H1 (cell line): ENCODE results near the gene WDR7. TPM values are rescaled to one million over a fixed set of nuclear protein-coding genes. Genes with fewer than 3 reads are reported as not detected.
A peak's percentile ranks its signal among the peaks of the same experiment; 100 is the strongest.

Experiments used
- CTCF ChIA-PET: fragments of 300-600 bp; sonication (Branson Sonifier 250); formaldehyde crosslinking; loops from one replicate; lab custom pipeline; 2021; ENCODE audit not compliant: partially characterized antibody; lab: Charles Lee
- POLR2A ChIA-PET: fragments of 300-600 bp; sonication (Branson Sonifier 250); formaldehyde crosslinking; loops from one replicate; lab custom pipeline; 2021; ENCODE audit warnings: inconsistent platforms; ENCODE audit not compliant: partially characterized antibody; lab: Charles Lee
- DNase-seq, 2 experiments: peaks; one replicate each; pipeline versions ENCODE4 v3.0.0 to v3.0.0-alpha.2; 2010 to 2022; ENCODE audit warnings: low spot score in 2 of 2, low read depth in 1 of 2, mixed read lengths in 1 of 2
- FAIRE-seq: peaks from 2 replicates; lab custom pipeline; 2011; peaks lifted over from hg19 to GRCh38; lab: Jason Lieb, UNC
- H2AFZ ChIP-seq: 2 replicates; pipeline ENCODE4 v1.8.1; 2012; ENCODE audit warnings: low read length, inconsistent platforms
- H2AK5ac ChIP-seq: 2 replicates; pipeline ENCODE4 v1.6.1; 2013; ENCODE audit warnings: low read depth, low read length
- H2BK120ac ChIP-seq: replicated peaks from 2 replicates; pipeline ENCODE3; 2013; ENCODE audit warnings: low read depth, low read length, inconsistent platforms
- H2BK12ac ChIP-seq: 2 replicates; pipeline ENCODE4 v1.6.1; 2013; ENCODE audit warnings: low read depth, low read length
- H2BK15ac ChIP-seq: 2 replicates; pipeline ENCODE4 v1.6.1; 2013; ENCODE audit warnings: low read length
- H2BK20ac ChIP-seq: 2 replicates; pipeline ENCODE4 v1.6.1; 2013; ENCODE audit warnings: low read length
- H2BK5ac ChIP-seq: 2 replicates; pipeline ENCODE4 v1.6.1; 2013; ENCODE audit warnings: low read depth, low read length
- H3K14ac ChIP-seq: 2 replicates; pipeline ENCODE4 v1.6.1; 2013; ENCODE audit warnings: inconsistent platforms; ENCODE audit not compliant: insufficient read length
- H3K18ac ChIP-seq: 2 replicates; pipeline ENCODE4 v1.6.1; 2013; ENCODE audit warnings: low read length; ENCODE audit errors: extremely low read depth
- H3K23ac ChIP-seq: 2 replicates; pipeline ENCODE4 v1.6.1; 2013; ENCODE audit warnings: inconsistent platforms; ENCODE audit not compliant: insufficient read length
- H3K23me2 ChIP-seq: 2 replicates; pipeline ENCODE4 v1.6.1; 2013; ENCODE audit warnings: low read depth, low read length
- H3K27ac ChIP-seq: 2 replicates; pipeline ENCODE4 v1.6.1; 2011; ENCODE audit warnings: low read depth, low read length, inconsistent platforms
- H3K27me3 ChIP-seq, 4 experiments: replicated peaks in 1 of 4; 1 replicate in 1 of 4; 2 replicates in 3 of 4; pipeline versions ENCODE4 v1.6.1 to v1.8.1; 2011 to 2013; ENCODE audit warnings: low read length in 3 of 4, mild to moderate bottlenecking in 3 of 4, inconsistent platforms in 2 of 4, mixed read lengths in 2 of 4, moderate library complexity in 1 of 4; ENCODE audit not compliant: control insufficient read depth in 3 of 4, insufficient read depth in 3 of 4; ENCODE audit errors: extremely low read depth in 1 of 4
- H3K36me3 ChIP-seq, 4 experiments: 2 replicates each; pipeline versions ENCODE4 v1.6.1 to v1.8.1; 2011 to 2013; ENCODE audit warnings: mild to moderate bottlenecking in 4 of 4, low read length in 3 of 4, moderate library complexity in 2 of 4, control low read depth in 1 of 4, inconsistent platforms in 1 of 4; ENCODE audit not compliant: insufficient read depth in 4 of 4, control insufficient read depth in 2 of 4
- H3K4ac ChIP-seq: replicated peaks from 2 replicates; pipeline ENCODE3; 2013; ENCODE audit warnings: low read length, low read depth, mixed read lengths, inconsistent platforms; ENCODE audit not compliant: insufficient read length
- H3K4me1 ChIP-seq, 4 experiments: replicated peaks in 1 of 4; 1 replicate in 1 of 4; 2 replicates in 3 of 4; pipeline versions ENCODE4 v1.6.1 to v1.8.1; 2011 to 2013; ENCODE audit warnings: low read length in 3 of 4, inconsistent platforms in 2 of 4, mixed read lengths in 1 of 4; ENCODE audit not compliant: insufficient read depth in 4 of 4, control insufficient read depth in 3 of 4
- H3K4me2 ChIP-seq, 2 experiments: 2 replicates each; pipeline versions ENCODE4 v1.6.1 to v1.8.1; 2011 to 2013; ENCODE audit warnings: low read depth in 2 of 2, low read length in 2 of 2, control low read depth in 1 of 2, inconsistent platforms in 1 of 2, mild to moderate bottlenecking in 1 of 2; ENCODE audit not compliant: insufficient read depth in 1 of 2
- H3K4me3 ChIP-seq, 4 experiments: fragments of 200-600, 300-600 bp in 1 of 4; sonication (generic), shearing (Covaris generic), sonication (Bioruptor Twin) in 1 of 4; 2 replicates each; pipeline versions ENCODE4 v1.5.1 to v1.8.1; 2011 to 2016; ENCODE audit warnings: low read length in 4 of 4, low read depth in 3 of 4, control low read depth in 2 of 4, inconsistent platforms in 2 of 4, mild to moderate bottlenecking in 2 of 4, mixed read lengths in 1 of 4, moderate library complexity in 1 of 4; ENCODE audit not compliant: insufficient read depth in 2 of 4; ENCODE audit errors: extremely low read depth in 1 of 4
- H3K56ac ChIP-seq: replicated peaks from 2 replicates; pipeline ENCODE3; 2013; ENCODE audit warnings: low read depth, mild to moderate bottlenecking, mixed read lengths, low read length, inconsistent platforms; ENCODE audit not compliant: insufficient read length
- H3K79me1 ChIP-seq: 2 replicates; pipeline ENCODE4 v1.6.1; 2013; ENCODE audit warnings: low read depth, low read length, control low read depth
- H3K79me2 ChIP-seq, 2 experiments: 2 replicates each; pipeline versions ENCODE4 v1.6.1 to v1.8.1; 2012 to 2013; ENCODE audit warnings: low read length in 2 of 2, mild to moderate bottlenecking in 2 of 2, inconsistent platforms in 1 of 2; ENCODE audit not compliant: insufficient read depth in 2 of 2, control insufficient read depth in 1 of 2
- H3K9ac ChIP-seq, 4 experiments: replicated peaks in 1 of 4; 1 replicate in 1 of 4; 2 replicates in 3 of 4; pipeline versions ENCODE4 v1.6.1 to v1.8.1; 2011 to 2013; ENCODE audit warnings: low read depth in 3 of 4, low read length in 3 of 4, control low read depth in 2 of 4, mild to moderate bottlenecking in 2 of 4, moderate library complexity in 2 of 4, inconsistent platforms in 1 of 4; ENCODE audit errors: extremely low read depth in 1 of 4
- H3K9me3 ChIP-seq, 2 experiments: 2 replicates each; pipeline versions ENCODE4 v1.6.1 to v1.8.1; 2012 to 2013; ENCODE audit warnings: mild to moderate bottlenecking in 2 of 2, moderate library complexity in 2 of 2, control low read depth in 1 of 2, inconsistent platforms in 1 of 2, low read depth in 1 of 2, low read length in 1 of 2, mixed read lengths in 1 of 2; ENCODE audit not compliant: insufficient read depth in 2 of 2
- H4K20me1 ChIP-seq, 2 experiments: replicated peaks in 1 of 2; 2 replicates each; pipeline versions ENCODE3 to v1.8.1; 2011 to 2013; ENCODE audit warnings: inconsistent platforms in 2 of 2, low read length in 2 of 2, mild to moderate bottlenecking in 1 of 2; ENCODE audit not compliant: insufficient read depth in 2 of 2, control insufficient read depth in 1 of 2
- H4K5ac ChIP-seq: 2 replicates; pipeline ENCODE4 v1.6.1; 2013; ENCODE audit warnings: low read length, low read depth, mixed read lengths, inconsistent platforms; ENCODE audit not compliant: insufficient read length
- H4K8ac ChIP-seq: 2 replicates; pipeline ENCODE4 v1.8.0; 2013; ENCODE audit warnings: mild to moderate bottlenecking, moderate library complexity, low read length, inconsistent platforms; ENCODE audit not compliant: insufficient read depth; ENCODE audit errors: extremely low read depth
- H4K91ac ChIP-seq: replicated peaks from 2 replicates; pipeline ENCODE3; 2013; ENCODE audit warnings: low read length, mixed read lengths, inconsistent platforms; ENCODE audit not compliant: insufficient read length
- MAFK ChIP-seq: IDR thresholded peaks from 2 replicates; pipeline ENCODE4 v1.6.1; 2012; ENCODE audit warnings: low read depth, mild to moderate bottlenecking, improper control_type of control experiment, low read length
- RAD21 ChIP-seq, 2 experiments: IDR thresholded peaks in 1 of 2; conservative IDR thresholded peaks in 1 of 2; 2 replicates each; pipeline ENCODE4 v1.6.1; 2011; ENCODE audit warnings: low read depth in 2 of 2, low read length in 2 of 2, improper control_type of control experiment in 1 of 2, inconsistent platforms in 1 of 2, mild to moderate bottlenecking in 1 of 2, moderate library complexity in 1 of 2
- RBBP5 ChIP-seq: IDR thresholded peaks from 2 replicates; pipeline ENCODE4 v1.7.1; 2012; ENCODE audit warnings: low read depth, mild to moderate bottlenecking, inconsistent platforms, low read length, moderate library complexity, borderline replicate concordance
- RXRA ChIP-seq: IDR thresholded peaks from 2 replicates; pipeline ENCODE4 v1.6.1; 2011; ENCODE audit warnings: low read depth, mild to moderate bottlenecking, low read length, moderate library complexity; ENCODE audit not compliant: insufficient read depth
- TEAD4 ChIP-seq: IDR thresholded peaks from 2 replicates; pipeline ENCODE4 v1.6.1; 2012; ENCODE audit warnings: low read depth, low read length, inconsistent platforms, mixed read lengths
- WGBS, 2 experiments: shearing (Covaris generic) in 1 of 2; methylation state at CpG; one replicate each; pipeline versions ENCODE4 v1.1.6 to v1.1.7; 2013 to 2015; ENCODE audit warnings: low lambda C conversion rate in 2 of 2, mixed read lengths in 2 of 2, inconsistent platforms in 1 of 2, low coverage in 1 of 2, missing lambda C conversion rate in 1 of 2; ENCODE audit not compliant: insufficient replicate concordance in 2 of 2, insufficient coverage in 1 of 2, insufficient read length in 1 of 2; ENCODE audit errors: extremely low coverage in 1 of 2, missing lambda C conversion rate in 1 of 2; 5-methylcytosine and 5-hydroxymethylcytosine counted together
- polyA plus RNA-seq, 7 experiments: library from polyadenylated mRNA; depleted of rRNA in 3 of 7; stranded (reverse) in 5 of 7; unstranded in 2 of 7; fragments of >200 nt in 5 of 7; fragments of 200-250 nt in 2 of 7; gene quantifications; 1 replicate in 5 of 7; 2 replicates in 1 of 7; 4 replicates in 1 of 7; pipeline versions ENCODE4 v1.2.1 to v1.2.3, GENCODE V29; 2011 to 2013; ENCODE audit warnings: missing spikeins in 2 of 7, mixed read lengths in 2 of 7
- total RNA-seq: library from RNA; stranded (reverse); fragmentation: NEBNext Ultra II Directional; extraction: Animal tissue kit (Norgen Biotek cat#: 25700); gene quantifications from 2 replicates; pipeline ENCODE4 v1.2.1, GENCODE V29; 2021
- TF ChIP-seq, protein P1 (sequence below), 3 experiments: IDR thresholded peaks; 1 replicate in 2 of 3; 2 replicates in 1 of 3; pipeline versions ENCODE4 v1.5.1 to v1.6.1; 2011; ENCODE audit warnings: low read length in 3 of 3, mild to moderate bottlenecking in 3 of 3, inconsistent platforms in 2 of 3, low read depth in 1 of 3, moderate library complexity in 1 of 3; ENCODE audit not compliant: insufficient read depth in 1 of 3; ENCODE audit errors: control extremely low read depth in 1 of 3

Gene WDR7
- total and polyA plus RNA-seq, 2 of the 8 experiments (the other 6 are each of a cell fraction or from before 2014, with no cell fraction given): 5.5 to 15.2 TPM

DNA sequence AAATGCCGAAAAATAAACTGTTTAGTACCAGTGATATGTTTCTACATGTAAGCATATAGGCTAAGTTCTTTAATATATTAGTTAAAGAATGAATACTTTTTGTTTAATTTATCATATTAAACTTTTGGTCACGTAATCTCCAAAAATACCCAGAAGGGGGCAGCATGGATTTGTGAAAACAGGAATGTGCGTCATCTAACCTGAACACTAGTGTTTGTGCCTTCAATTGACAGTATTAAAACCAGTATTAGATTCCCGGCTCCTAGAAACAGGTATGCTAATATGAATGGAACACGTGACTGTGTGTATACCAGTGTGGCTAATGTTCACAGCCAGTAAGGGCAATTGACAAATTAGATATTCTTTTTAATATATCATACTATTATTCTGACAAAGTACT is 51.8 kb downstream of the WDR7 start:
- Histone ChIP-seq H3K79me2 (no peaks in the 10 kb centered on the region), H3K27me3 (no peaks in the 10 kb centered on the region), H2BK5ac (no peak overlapping the region), H3K4me2 (no peak overlapping the region), H4K91ac (no peak overlapping the region), H2BK12ac (no peak overlapping the region), H3K23me2 (no peaks in the 10 kb centered on the region)
- POLR2A ChIA-PET: no interaction called here
- 59% methylated on average over 5 of the region's 5 CpGs; no CpG with 5 or more reads in 1 of the 2 experiments for WGBS, 2 experiments
- TF ChIP-seq RAD21 (IDR thresholded peaks at IDR 0.05 in 1 of 2, conservative IDR thresholded peaks at IDR 0.05 in 1 of 2; ENCODE audit: low read depth in 2 of 2, low read length in 2 of 2): peak; percentile 54
- no peak for TF ChIP-seq RBBP5
- peak; percentile 27; the same call in 1 of the 2 replicates for TF ChIP-seq TEAD4
- TF ChIP-seq MAFK: no peak
- TF ChIP-seq, protein P1, sequence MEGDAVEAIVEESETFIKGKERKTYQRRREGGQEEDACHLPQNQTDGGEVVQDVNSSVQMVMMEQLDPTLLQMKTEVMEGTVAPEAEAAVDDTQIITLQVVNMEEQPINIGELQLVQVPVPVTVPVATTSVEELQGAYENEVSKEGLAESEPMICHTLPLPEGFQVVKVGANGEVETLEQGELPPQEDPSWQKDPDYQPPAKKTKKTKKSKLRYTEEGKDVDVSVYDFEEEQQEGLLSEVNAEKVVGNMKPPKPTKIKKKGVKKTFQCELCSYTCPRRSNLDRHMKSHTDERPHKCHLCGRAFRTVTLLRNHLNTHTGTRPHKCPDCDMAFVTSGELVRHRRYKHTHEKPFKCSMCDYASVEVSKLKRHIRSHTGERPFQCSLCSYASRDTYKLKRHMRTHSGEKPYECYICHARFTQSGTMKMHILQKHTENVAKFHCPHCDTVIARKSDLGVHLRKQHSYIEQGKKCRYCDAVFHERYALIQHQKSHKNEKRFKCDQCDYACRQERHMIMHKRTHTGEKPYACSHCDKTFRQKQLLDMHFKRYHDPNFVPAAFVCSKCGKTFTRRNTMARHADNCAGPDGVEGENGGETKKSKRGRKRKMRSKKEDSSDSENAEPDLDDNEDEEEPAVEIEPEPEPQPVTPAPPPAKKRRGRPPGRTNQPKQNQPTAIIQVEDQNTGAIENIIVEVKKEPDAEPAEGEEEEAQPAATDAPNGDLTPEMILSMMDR (IDR thresholded peaks at IDR 0.05; ENCODE audit: control extremely low read depth in 1 of 3, insufficient read depth in 1 of 3, low read depth in 1 of 3, low read length in 3 of 3): peak in 2 of 3 experiments; percentile 37 to 42; a peak in 2 of 4 replicates
- no peak for TF ChIP-seq RXRA
- TF ChIP-seq, all 59 proteins: peak for 3
- no peak overlapping the region for H3K23ac ChIP-seq
- no peak overlapping the region for H2BK20ac ChIP-seq
- H3K14ac ChIP-seq: no peak overlapping the region
- no peak for DNase-seq
- H3K79me1 ChIP-seq: no peaks in the 10 kb centered on the region
- no peak overlapping the region for H3K27ac ChIP-seq
- H2AK5ac ChIP-seq: no peak overlapping the region
- H3K4ac ChIP-seq: no peak overlapping the region
- H2AFZ ChIP-seq: no peak overlapping the region
- H2BK120ac ChIP-seq: no peak overlapping the region
- FAIRE-seq: peak; percentile 32
- CTCF ChIA-PET: interaction anchor here (0.6 to 4.0 kb wide), 15 partner anchors 8 to 1130 kb away, joined by 3 to 25 read pairs (median 4); no protein-coding TSS in a partner anchor
- H3K4me3 ChIP-seq: no peak overlapping the region
- no peaks in the 10 kb centered on the region for H3K36me3 ChIP-seq
- no peaks in the 10 kb centered on the region for H4K20me1 ChIP-seq
- no peak overlapping the region for H3K56ac ChIP-seq
- H3K18ac ChIP-seq: no peak overlapping the region
- no peak overlapping the region for H4K8ac ChIP-seq
- no peaks in the 10 kb centered on the region for H3K4me1 ChIP-seq
- H4K5ac ChIP-seq: no peak overlapping the region
- H3K9ac ChIP-seq: no peak overlapping the region
- H2BK15ac ChIP-seq: no peak overlapping the region
- H3K9me3 ChIP-seq: no peaks in the 10 kb centered on the region
